Osteocyte (in vitro differentiated cells): ENCODE measurements around the gene HOXB8. TPM values are rescaled to one million over a fixed set of nuclear protein-coding genes. Genes with fewer than 3 reads are reported as not detected.

Experiments
- DNase-seq: peaks from one replicate; pipeline ENCODE4 v3.0.0; 2021; ENCODE audit warnings: mixed read lengths; ENCODE audit not compliant: unreplicated experiment; ENCODE audit errors: extremely low spot score
- H3K27ac Mint-ChIP-seq: one replicate; pipeline ENCODE4 v1.8.0; 2021; ENCODE audit warnings: mild to moderate bottlenecking, mixed read lengths; ENCODE audit not compliant: unreplicated experiment
- H3K27me3 Mint-ChIP-seq: one replicate; pipeline ENCODE4 v1.8.0; 2021; ENCODE audit warnings: mixed read lengths; ENCODE audit not compliant: unreplicated experiment
- H3K36me3 Mint-ChIP-seq: one replicate; pipeline ENCODE4 v1.8.0; 2021; ENCODE audit warnings: mixed read lengths; ENCODE audit not compliant: unreplicated experiment
- H3K4me1 Mint-ChIP-seq: one replicate; pipeline ENCODE4 v1.8.0; 2021; ENCODE audit warnings: mixed read lengths; ENCODE audit not compliant: unreplicated experiment
- H3K4me3 Mint-ChIP-seq: one replicate; pipeline ENCODE4 v1.8.0; 2021; ENCODE audit warnings: mild to moderate bottlenecking, moderate library complexity, mixed read lengths; ENCODE audit not compliant: unreplicated experiment
- H3K9me3 Mint-ChIP-seq: one replicate; pipeline ENCODE4 v1.8.0; 2021; ENCODE audit warnings: mixed read lengths; ENCODE audit not compliant: unreplicated experiment
- CTCF ChIP-seq: fragments of 200-600 bp; sonication (generic); IDR thresholded peaks from 2 replicates; pipeline ENCODE4 v1.5.0; 2021; ENCODE audit warnings: antibody characterized with exemption, mild to moderate bottlenecking, moderate library complexity
- total RNA-seq: library from RNA; stranded (reverse); gene quantifications from 2 replicates; pipeline ENCODE4 v1.2.1, GENCODE V29; 2021

The HOXB8 gene
- total RNA-seq, 1 donor from 2014 or later: not detected

GRCh38 chr17:48597778-48598631 lies 17.1 kb downstream of the HOXB8 start:
- Mint-ChIP-seq H3K27me3 (peaks cover 99% of the 10 kb centered on the region), H3K36me3 (no peaks in the 10 kb centered on the region), H3K4me1 (peaks cover 11% of the 10 kb centered on the region), H3K4me3 (no peak overlapping the region), H3K9me3 (no peaks in the 10 kb centered on the region), H3K27ac (no peak overlapping the region)
- DNase-seq: no peak
- TF ChIP-seq CTCF: no peak

GRCh38 chr17:48597528-48597777 lies 17.6 kb downstream of the HOXB8 start:
- peaks cover 99% of the 10 kb centered on the region for H3K27me3 Mint-ChIP-seq
- no peaks in the 10 kb centered on the region for H3K36me3 Mint-ChIP-seq
- H3K4me1 Mint-ChIP-seq: peaks cover 11% of the 10 kb centered on the region
- H3K27ac Mint-ChIP-seq: no peak overlapping the region
- TF ChIP-seq CTCF: no peak
- H3K9me3 Mint-ChIP-seq: no peaks in the 10 kb centered on the region
- no peak for DNase-seq
- no peak overlapping the region for H3K4me3 Mint-ChIP-seq

- Mint-ChIP-seq H3K27me3 (peaks cover 97% of the 10 kb centered on the region), H3K36me3 (no peaks in the 10 kb centered on the region), H3K27ac (no peak overlapping the region), H3K4me3 (no peak overlapping the region), H3K9me3 (no peaks in the 10 kb centered on the region), H3K4me1 (peaks cover 11% of the 10 kb centered on the region)
- no peak for TF ChIP-seq CTCF
- DNase-seq: no peak
Observed at GRCh38 chr17:48596735-48597527, 18.2 kb downstream of the HOXB8 start.

- DNase-seq: no peak
- Mint-ChIP-seq H3K4me1 (peaks cover 11% of the 10 kb centered on the region), H3K36me3 (no peaks in the 10 kb centered on the region), H3K9me3 (no peaks in the 10 kb centered on the region), H3K27ac (no peak overlapping the region), H3K4me3 (no peak overlapping the region), H3K27me3 (peaks cover 97% of the 10 kb centered on the region)
- no peak for TF ChIP-seq CTCF
Observed at GRCh38 chr17:48596000-48596734, 18.9 kb downstream of the HOXB8 start.
